Esophagus muscularis mucosa (tissue), 4 donors: ENCODE results near the gene OR6X1.

Source experiments
- EP300 ChIP-seq: sonication (generic); formaldehyde crosslinking; IDR thresholded peaks from one replicate; pipeline ENCODE4 v1.6.1; 2017; ENCODE audit warnings: antibody characterized with exemption
- POLR2A ChIP-seq: fragments of 450-650 bp; IDR thresholded peaks from one replicate; pipeline ENCODE4 v1.6.1; 2017; ENCODE audit warnings: antibody characterized with exemption, moderate library complexity, mild to moderate bottlenecking, low read depth
- POLR2AphosphoS5 ChIP-seq, 2 donors: sonication (generic); formaldehyde crosslinking; IDR thresholded peaks; one replicate each; pipeline ENCODE4 v1.6.1; 2017; ENCODE audit warnings: antibody characterized with exemption in 2 of 2
- TF ChIP-seq, protein P1 (sequence below), 3 experiments: fragments of 200-600 bp in 2 of 3; fragments of 450-650 bp in 1 of 3; sonication (generic) in 2 of 3; IDR thresholded peaks; one replicate each; pipeline ENCODE4 v1.5.1; 2017 to 2019; ENCODE audit warnings: antibody characterized with exemption in 3 of 3, mild to moderate bottlenecking in 2 of 3, moderate library complexity in 1 of 3

GRCh38 chr11:123778511-123778910, 24.2 kb upstream of the OR6X1 start:
- no peak for TF ChIP-seq EP300
- TF ChIP-seq, protein P1, sequence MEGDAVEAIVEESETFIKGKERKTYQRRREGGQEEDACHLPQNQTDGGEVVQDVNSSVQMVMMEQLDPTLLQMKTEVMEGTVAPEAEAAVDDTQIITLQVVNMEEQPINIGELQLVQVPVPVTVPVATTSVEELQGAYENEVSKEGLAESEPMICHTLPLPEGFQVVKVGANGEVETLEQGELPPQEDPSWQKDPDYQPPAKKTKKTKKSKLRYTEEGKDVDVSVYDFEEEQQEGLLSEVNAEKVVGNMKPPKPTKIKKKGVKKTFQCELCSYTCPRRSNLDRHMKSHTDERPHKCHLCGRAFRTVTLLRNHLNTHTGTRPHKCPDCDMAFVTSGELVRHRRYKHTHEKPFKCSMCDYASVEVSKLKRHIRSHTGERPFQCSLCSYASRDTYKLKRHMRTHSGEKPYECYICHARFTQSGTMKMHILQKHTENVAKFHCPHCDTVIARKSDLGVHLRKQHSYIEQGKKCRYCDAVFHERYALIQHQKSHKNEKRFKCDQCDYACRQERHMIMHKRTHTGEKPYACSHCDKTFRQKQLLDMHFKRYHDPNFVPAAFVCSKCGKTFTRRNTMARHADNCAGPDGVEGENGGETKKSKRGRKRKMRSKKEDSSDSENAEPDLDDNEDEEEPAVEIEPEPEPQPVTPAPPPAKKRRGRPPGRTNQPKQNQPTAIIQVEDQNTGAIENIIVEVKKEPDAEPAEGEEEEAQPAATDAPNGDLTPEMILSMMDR (IDR thresholded peaks at IDR 0.05) = no peak
- TF ChIP-seq POLR2AphosphoS5 (IDR thresholded peaks at IDR 0.05) = no peak
- no peak for TF ChIP-seq POLR2A
